Measurements from ENCODE around the gene SPPL3.

SPPL3 gene

GRCh38 chr12:120775862-120776552, 128.2 kb downstream of the SPPL3 start:
- no peak for DNase-seq (ENCODE audit: low spot score)

GRCh38 chr12:120774169-120774916, 129.8 kb downstream of the SPPL3 start:
- no peak for DNase-seq (ENCODE audit: low spot score)

- DNase-seq (ENCODE audit: low spot score) = no peak
These were observed 133.1 kb downstream of the SPPL3 start for GRCh38 chr12:120771097-120771496.

GRCh38 chr12:120767071-120768024, 136.8 kb downstream of the SPPL3 start:
- DNase-seq (ENCODE audit: low spot score) = no peak

DNA sequence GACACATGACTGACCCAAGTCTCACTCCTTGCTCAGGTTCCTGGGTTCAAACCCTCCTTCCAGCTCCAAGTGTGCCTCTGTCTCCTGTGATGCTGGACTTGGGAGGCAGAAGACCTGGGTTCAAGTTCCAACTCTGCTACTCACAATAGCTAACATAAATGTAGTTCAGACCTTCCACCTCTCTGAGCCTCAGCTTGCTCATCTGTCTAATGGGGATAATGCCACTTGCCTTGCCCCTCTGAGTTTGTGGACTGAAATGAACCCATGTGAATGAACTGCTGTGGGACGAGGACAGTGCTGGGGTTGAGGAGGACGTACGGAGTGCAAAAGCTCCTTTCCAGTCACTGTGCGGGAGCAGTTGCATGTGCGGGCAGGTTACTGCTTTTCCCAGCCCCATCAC, 137.6 kb downstream of the SPPL3 start:
- DNase-seq (ENCODE audit: low spot score) = no peak

- DNase-seq (ENCODE audit: low spot score) = no peak
These were observed 139.3 kb downstream of the SPPL3 start for GRCh38 chr12:120764816-120765215.

GRCh38 chr12:120763250-120763649, 140.9 kb downstream of the SPPL3 start:
- no peak for DNase-seq (ENCODE audit: low spot score)

DNA sequence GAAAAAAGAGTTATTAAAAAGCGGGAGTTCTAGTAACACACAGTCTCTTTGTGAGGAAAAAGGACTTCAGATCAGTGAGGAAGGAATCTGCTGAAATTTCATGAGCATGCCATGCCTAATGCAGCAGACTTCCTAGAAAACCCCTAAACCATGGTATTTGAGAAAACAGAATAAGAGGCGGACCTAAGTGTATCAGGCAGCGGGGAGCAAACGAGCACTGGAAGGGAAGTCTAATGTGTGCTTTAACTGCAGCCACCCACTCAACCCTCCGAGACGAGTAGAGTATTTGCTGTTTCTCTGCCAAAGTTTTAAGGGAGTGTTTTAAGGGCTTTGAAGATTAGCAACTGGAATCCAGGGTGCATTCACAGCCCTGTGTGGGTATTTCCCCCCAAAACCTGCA, 142.1 kb downstream of the SPPL3 start:
- DNase-seq (ENCODE audit: low spot score) = no peak

DNA sequence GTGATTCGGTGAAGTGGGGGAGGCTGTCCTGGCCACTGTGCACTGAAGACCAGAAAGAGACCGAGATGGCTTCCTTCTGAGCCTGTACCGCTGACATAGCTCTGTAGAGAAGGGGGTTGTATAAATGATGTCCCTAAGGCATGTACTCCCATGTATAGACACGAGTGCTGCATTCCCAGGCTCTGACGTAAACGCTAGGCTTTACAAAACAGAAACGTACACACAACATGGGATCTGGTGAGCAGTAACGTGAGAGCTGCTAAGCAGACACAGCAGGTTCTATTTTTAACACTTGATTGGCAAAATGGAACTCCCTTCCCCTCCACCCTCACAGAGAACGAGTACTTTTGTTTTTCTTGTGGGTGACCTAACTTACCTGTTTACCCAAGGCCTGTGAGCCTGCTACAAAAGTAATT, 142.6 kb downstream of the SPPL3 start:
- no peak for DNase-seq (ENCODE audit: low spot score)

GRCh38 chr12:120760349-120761254, 143.6 kb downstream of the SPPL3 start:
- DNase-seq (ENCODE audit: low spot score) = peak; percentile 31

GRCh38 chr12:120759591-120760348, 144.4 kb downstream of the SPPL3 start:
- no peak for DNase-seq (ENCODE audit: low spot score)

GRCh38 chr12:120758798-120759590, 145.2 kb downstream of the SPPL3 start:
- no peak for DNase-seq (ENCODE audit: low spot score)

- no peak for DNase-seq (ENCODE audit: low spot score)
These were observed 146.2 kb downstream of the SPPL3 start for GRCh38 chr12:120757949-120758348.

- no peak for DNase-seq (ENCODE audit: low spot score)
These were observed 146.9 kb downstream of the SPPL3 start for GRCh38 chr12:120757226-120757742.

- no peak for DNase-seq (ENCODE audit: low spot score)
These were observed 148.9 kb downstream of the SPPL3 start for GRCh38 chr12:120755269-120755668.

- DNase-seq (ENCODE audit: low spot score) = no peak
These were observed 149.4 kb downstream of the SPPL3 start for GRCh38 chr12:120754792-120755191.

- no peak for DNase-seq (ENCODE audit: low spot score)
These were observed 152.8 kb downstream of the SPPL3 start for GRCh38 chr12:120751389-120751788.

- no peak for DNase-seq (ENCODE audit: low spot score)
These were observed 153.4 kb downstream of the SPPL3 start for GRCh38 chr12:120750806-120751205.

DNA sequence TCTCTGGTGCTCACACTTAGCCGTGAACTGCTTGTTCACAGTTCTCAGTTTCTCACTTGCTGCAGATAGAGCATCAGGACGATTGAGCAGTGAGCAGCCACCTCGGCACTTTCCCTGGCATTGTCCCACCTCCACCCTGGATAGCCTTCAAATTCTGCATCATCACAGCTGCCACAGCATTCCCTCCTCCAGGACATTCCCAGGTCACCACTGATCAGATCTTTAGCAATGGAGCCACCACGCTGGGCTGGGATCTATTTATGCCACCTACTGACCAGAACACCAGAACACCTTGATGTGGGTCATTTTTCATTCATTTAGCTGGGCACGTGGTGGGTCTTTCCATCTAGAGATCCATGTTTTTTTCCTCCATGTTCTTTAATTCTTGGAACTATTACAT, 154.9 kb downstream of the SPPL3 start:
- no peak for DNase-seq (ENCODE audit: low spot score)

- DNase-seq (ENCODE audit: low spot score) = no peak
These were observed 155.9 kb downstream of the SPPL3 start for GRCh38 chr12:120748242-120748641.

All from CD4-positive, alpha-beta T cell treated with Interleukin-6 at 100 ng/mL for 8 hours (primary cell).